SH-SY5Y (cell line): Measurements from ENCODE around the gene PDCD7.

Experiments
- GATA2 ChIP-seq: IDR thresholded peaks from 2 replicates; pipeline ENCODE4 v1.6.1; 2011; ENCODE audit warnings: mild to moderate bottlenecking, low read depth, low read length
- GATA3 ChIP-seq: IDR thresholded peaks from 2 replicates; pipeline ENCODE4 v1.6.1; 2011; ENCODE audit warnings: low read depth, mild to moderate bottlenecking, low read length, moderate library complexity

DNA sequence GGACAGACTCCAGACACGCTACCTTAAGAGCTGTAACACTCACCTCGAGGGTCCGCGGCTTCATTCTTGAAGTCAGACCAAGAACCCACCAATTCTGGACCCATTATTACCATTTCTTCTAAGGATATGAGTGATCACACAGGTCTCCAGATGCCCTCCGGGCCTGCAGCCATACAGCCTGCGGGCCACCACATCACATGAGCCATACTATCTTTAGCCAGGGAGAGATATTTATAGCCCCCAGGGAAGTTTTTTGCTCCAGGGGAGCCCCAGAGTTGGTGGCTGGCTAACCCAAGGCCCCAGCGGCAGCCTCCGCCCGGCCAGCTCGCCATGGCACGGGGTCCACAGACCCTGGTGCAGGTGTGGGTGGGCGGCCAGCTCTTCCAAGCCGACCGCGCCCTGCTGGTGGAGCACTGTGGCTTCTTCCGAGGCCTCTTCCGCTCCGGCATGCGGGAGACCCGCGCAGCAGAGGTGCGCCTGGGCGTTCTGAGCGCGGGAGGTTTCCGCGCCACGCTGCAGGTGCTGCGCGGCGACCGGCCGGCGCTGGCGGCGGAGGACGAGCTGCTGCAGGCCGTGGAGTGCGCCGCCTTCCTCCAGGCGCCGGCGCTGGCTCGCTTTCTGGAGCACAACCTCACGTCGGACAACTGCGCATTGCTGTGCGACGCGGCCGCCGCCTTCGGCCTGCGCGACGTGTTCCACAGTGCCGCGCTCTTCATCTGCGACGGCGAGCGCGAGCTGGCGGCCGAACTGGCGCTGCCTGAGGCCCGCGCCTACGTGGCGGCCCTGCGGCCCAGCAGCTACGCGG is 56.9 kb downstream of the PDCD7 start, which contains the start of gene KBTBD13:
- no peak for TF ChIP-seq GATA2
- TF ChIP-seq GATA3: no peak
